ENCODE results near the gene SPATA13. TPM values are rescaled to one million over a fixed set of nuclear protein-coding genes. Genes with fewer than 3 reads are reported as not detected.

SPATA13 gene
- total RNA-seq, 1 donor from 2014 or later = 2.7 TPM

GRCh38 chr13:24234200-24234915 is 73.8 kb downstream of the SPATA13 start:
- Mint-ChIP-seq H3K4me3 (ENCODE audit: unreplicated experiment) (no peak overlapping the region), H3K27me3 (ENCODE audit: unreplicated experiment) (no peaks in the 10 kb centered on the region), H3K9me3 (ENCODE audit: unreplicated experiment) (no peaks in the 10 kb centered on the region), H3K36me3 (ENCODE audit: unreplicated experiment) (no peaks in the 10 kb centered on the region), H3K27ac (ENCODE audit: unreplicated experiment) (no peak overlapping the region), H3K4me1 (ENCODE audit: unreplicated experiment) (peaks cover 16% of the 10 kb centered on the region)
- no peak for TF ChIP-seq CTCF (IDR thresholded peaks at IDR 0.05)
- peak; percentile 27 for DNase-seq (ENCODE audit: extremely low spot score, unreplicated experiment)

GRCh38 chr13:24237356-24237755 is 76.8 kb downstream of the SPATA13 start:
- DNase-seq (ENCODE audit: extremely low spot score, unreplicated experiment) = no peak
- H3K9me3 Mint-ChIP-seq (ENCODE audit: unreplicated experiment) = no peaks in the 10 kb centered on the region
- no peak overlapping the region for H3K27ac Mint-ChIP-seq (ENCODE audit: unreplicated experiment)
- no peaks in the 10 kb centered on the region for H3K36me3 Mint-ChIP-seq (ENCODE audit: unreplicated experiment)
- H3K4me1 Mint-ChIP-seq (ENCODE audit: unreplicated experiment) = peaks cover 14% of the 10 kb centered on the region
- no peak overlapping the region for H3K4me3 Mint-ChIP-seq (ENCODE audit: unreplicated experiment)
- TF ChIP-seq CTCF (IDR thresholded peaks at IDR 0.05) = no peak
- no peaks in the 10 kb centered on the region for H3K27me3 Mint-ChIP-seq (ENCODE audit: unreplicated experiment)

- Mint-ChIP-seq H3K27ac (ENCODE audit: unreplicated experiment) (no peak overlapping the region), H3K9me3 (ENCODE audit: unreplicated experiment) (no peaks in the 10 kb centered on the region), H3K36me3 (ENCODE audit: unreplicated experiment) (no peaks in the 10 kb centered on the region), H3K27me3 (ENCODE audit: unreplicated experiment) (no peaks in the 10 kb centered on the region), H3K4me3 (ENCODE audit: unreplicated experiment) (no peak overlapping the region), H3K4me1 (ENCODE audit: unreplicated experiment) (no peaks in the 10 kb centered on the region)
- DNase-seq (ENCODE audit: extremely low spot score, unreplicated experiment) = no peak
- TF ChIP-seq CTCF (IDR thresholded peaks at IDR 0.05) = no peak
Measured at GRCh38 chr13:24241336-24241735, 80.8 kb downstream of the SPATA13 start.

GRCh38 chr13:24242100-24242499 is 81.6 kb downstream of the SPATA13 start:
- Mint-ChIP-seq H3K9me3 (ENCODE audit: unreplicated experiment) (no peaks in the 10 kb centered on the region), H3K27ac (ENCODE audit: unreplicated experiment) (no peak overlapping the region), H3K27me3 (ENCODE audit: unreplicated experiment) (no peaks in the 10 kb centered on the region), H3K4me3 (ENCODE audit: unreplicated experiment) (no peak overlapping the region), H3K4me1 (ENCODE audit: unreplicated experiment) (no peaks in the 10 kb centered on the region), H3K36me3 (ENCODE audit: unreplicated experiment) (no peaks in the 10 kb centered on the region)
- DNase-seq (ENCODE audit: extremely low spot score, unreplicated experiment) = no peak
- no peak for TF ChIP-seq CTCF (IDR thresholded peaks at IDR 0.05)

- no peak overlapping the region for H3K27ac Mint-ChIP-seq (ENCODE audit: unreplicated experiment)
- no peaks in the 10 kb centered on the region for H3K27me3 Mint-ChIP-seq (ENCODE audit: unreplicated experiment)
- no peaks in the 10 kb centered on the region for H3K4me1 Mint-ChIP-seq (ENCODE audit: unreplicated experiment)
- H3K9me3 Mint-ChIP-seq (ENCODE audit: unreplicated experiment) = no peaks in the 10 kb centered on the region
- no peaks in the 10 kb centered on the region for H3K36me3 Mint-ChIP-seq (ENCODE audit: unreplicated experiment)
- no peak for TF ChIP-seq CTCF (IDR thresholded peaks at IDR 0.05)
- H3K4me3 Mint-ChIP-seq (ENCODE audit: unreplicated experiment) = no peak overlapping the region
- DNase-seq (ENCODE audit: extremely low spot score, unreplicated experiment) = no peak
Measured at GRCh38 chr13:24243302-24243701, 82.8 kb downstream of the SPATA13 start.

Data from osteocyte (in vitro differentiated cells).